Smooth muscle cell (in vitro differentiated cells): ENCODE measurements around the gene PRRX2. TPM values are rescaled to one million over a fixed set of nuclear protein-coding genes. Genes with fewer than 3 reads are reported as not detected.

ENCODE experiments used
- DNase-seq: peaks from one replicate; lab custom pipeline; 2025; ENCODE audit not compliant: unreplicated experiment; lab: John Stamatoyannopoulos, UW
- H2AFZ ChIP-seq: fragments of 200-600 bp; sonication (generic); 2 replicates; pipeline ENCODE4 v1.6.0; 2016; ENCODE audit warnings: antibody characterized with exemption, low read depth, mild to moderate bottlenecking
- H3F3A ChIP-seq: fragments of 200-600 bp; sonication (generic); 2 replicates; pipeline ENCODE4 v1.6.0; 2017; ENCODE audit warnings: antibody characterized with exemption, low read depth
- H3K27ac ChIP-seq: fragments of 200-600 bp; sonication (generic); 2 replicates; pipeline ENCODE4 v1.5.1; 2016; ENCODE audit warnings: low read depth, mild to moderate bottlenecking
- H3K27me3 ChIP-seq: fragments of 200-600 bp; sonication (generic); 2 replicates; pipeline ENCODE4 v1.6.1; 2016; ENCODE audit warnings: low read depth, mild to moderate bottlenecking
- H3K36me3 ChIP-seq: fragments of 200-600 bp; sonication (generic); 2 replicates; pipeline ENCODE4 v1.5.1; 2016; ENCODE audit warnings: low read depth
- H3K4me1 ChIP-seq: fragments of 200-600 bp; sonication (generic); 2 replicates; pipeline ENCODE4 v1.5.1; 2016; ENCODE audit warnings: low read depth
- H3K4me2 ChIP-seq: fragments of 200-600 bp; sonication (generic); 2 replicates; pipeline ENCODE4 v1.6.0; 2016; ENCODE audit warnings: mild to moderate bottlenecking
- H3K4me3 ChIP-seq: fragments of 200-600 bp; sonication (generic); 2 replicates; pipeline ENCODE4 v1.5.1; 2016; ENCODE audit warnings: mild to moderate bottlenecking
- H3K79me2 ChIP-seq: fragments of 200-600 bp; sonication (generic); 2 replicates; pipeline ENCODE4 v1.6.0; 2016; ENCODE audit warnings: low read depth, mild to moderate bottlenecking
- H3K9ac ChIP-seq: fragments of 200-600 bp; sonication (generic); 2 replicates; pipeline ENCODE4 v1.6.0; 2016; ENCODE audit warnings: low read depth
- H3K9me3 ChIP-seq: fragments of 200-600 bp; sonication (generic); replicated peaks from 2 replicates; pipeline ENCODE4 v1.5.1; 2016; ENCODE audit warnings: low read depth
- H4K20me1 ChIP-seq: fragments of 200-600 bp; sonication (generic); 2 replicates; pipeline ENCODE4 v1.6.0; 2016; ENCODE audit warnings: low read depth
- CTCF ChIP-seq: fragments of 200-600 bp; sonication (generic); IDR thresholded peaks from 2 replicates; pipeline ENCODE4 v1.5.1; 2017; ENCODE audit warnings: borderline replicate concordance, mild to moderate bottlenecking, antibody characterized with exemption; ENCODE audit not compliant: insufficient read depth, poor library complexity, severe bottlenecking
- WGBS: methylation state at CpG from one replicate; pipeline ENCODE4 v1.1.7; 2016; ENCODE audit warnings: low lambda C conversion rate; 5-methylcytosine and 5-hydroxymethylcytosine counted together
- polyA plus RNA-seq: library from polyadenylated mRNA; unstranded; fragments of >200 nt; fragmentation: Nextera tagmentation; extraction: Ambion mirVana; gene quantifications from 2 replicates; pipeline ENCODE4 v1.2.1, GENCODE V29; 2016
- total RNA-seq: library from RNA; depleted of rRNA; stranded (reverse); fragments of >200 nt; gene quantifications from 2 replicates; pipeline ENCODE4 v1.2.3, GENCODE V29; 2014

PRRX2 gene
- total and polyA plus RNA-seq, 2 experiments from 2014 or later: 87.7 to 234 TPM

- Histone ChIP-seq H3K4me1 (peaks cover 6% of the 10 kb centered on the region), H3K27me3 (no peaks in the 10 kb centered on the region), H3K79me2 (peaks cover 56% of the 10 kb centered on the region), H3K27ac (peak overlapping the region; percentile 98), H3K9me3 (no peaks in the 10 kb centered on the region), H3K4me2 (peak overlapping the region; percentile 86), H2AFZ (no peak overlapping the region), H3F3A (peaks cover 16% of the 10 kb centered on the region), H3K4me3 (peak overlapping the region; percentile 82), H3K9ac (peak overlapping the region; percentile 6), H4K20me1 (peaks cover 58% of the 10 kb centered on the region), H3K36me3 (no peaks in the 10 kb centered on the region)
- no peak for DNase-seq
- WGBS: 65% methylated on average over 11 of the region's 12 CpGs
- no peak for TF ChIP-seq CTCF
These were observed 37.6 kb upstream of the PRRX2 start for GRCh38 chr9:129627556-129628440.

DNA sequence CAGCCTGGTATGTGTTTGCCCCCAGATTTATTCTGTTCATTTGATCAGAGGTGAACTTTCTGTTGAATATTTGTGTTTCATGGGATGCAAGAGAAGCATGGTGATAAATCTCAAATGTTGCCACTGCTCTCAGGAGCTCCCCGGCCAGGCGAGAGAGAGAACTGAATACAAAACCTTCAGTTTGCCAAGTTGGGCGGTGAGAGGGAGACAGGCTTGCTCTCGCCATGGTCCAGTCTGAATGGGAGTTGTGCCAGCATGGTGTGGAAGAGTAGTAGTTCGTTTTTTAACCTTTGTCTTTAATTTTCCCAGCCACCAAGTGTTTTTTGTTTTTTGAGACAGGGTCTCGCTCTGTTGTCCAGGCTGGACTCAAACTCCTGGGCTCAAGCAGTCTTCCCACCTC lies 36.7 kb upstream of the PRRX2 start:
- WGBS: 95% methylated on average over 6 of the region's 6 CpGs
- peaks cover 16% of the 10 kb centered on the region for H3F3A ChIP-seq
- no peak for TF ChIP-seq CTCF
- H3K9ac ChIP-seq: no peak overlapping the region
- H2AFZ ChIP-seq: no peak overlapping the region
- peak overlapping the region; percentile 98 for H3K27ac ChIP-seq
- peak overlapping the region; percentile 86 for H3K4me2 ChIP-seq
- H3K79me2 ChIP-seq: peaks cover 65% of the 10 kb centered on the region
- DNase-seq: no peak
- no peak overlapping the region for H3K4me3 ChIP-seq
- H3K9me3 ChIP-seq: no peaks in the 10 kb centered on the region
- no peaks in the 10 kb centered on the region for H3K27me3 ChIP-seq
- H3K4me1 ChIP-seq: peaks cover 6% of the 10 kb centered on the region
- H3K36me3 ChIP-seq: no peaks in the 10 kb centered on the region
- peaks cover 68% of the 10 kb centered on the region for H4K20me1 ChIP-seq

GRCh38 chr9:129629251-129629820 lies 36.1 kb upstream of the PRRX2 start:
- H3K4me3 ChIP-seq: no peak overlapping the region
- peaks cover 6% of the 10 kb centered on the region for H3K4me1 ChIP-seq
- peaks cover 72% of the 10 kb centered on the region for H3K79me2 ChIP-seq
- no peaks in the 10 kb centered on the region for H3K36me3 ChIP-seq
- WGBS: 88% methylated on average over 8 of the region's 8 CpGs
- no peak overlapping the region for H2AFZ ChIP-seq
- H4K20me1 ChIP-seq: peaks cover 74% of the 10 kb centered on the region
- H3K9ac ChIP-seq: no peak overlapping the region
- H3K9me3 ChIP-seq: no peaks in the 10 kb centered on the region
- no peak overlapping the region for H3K4me2 ChIP-seq
- DNase-seq: no peak
- no peak for TF ChIP-seq CTCF
- peaks cover 16% of the 10 kb centered on the region for H3F3A ChIP-seq
- peak overlapping the region; percentile 98 for H3K27ac ChIP-seq
- H3K27me3 ChIP-seq: no peaks in the 10 kb centered on the region
